Ovary (tissue), 9 donors: ENCODE measurements around the gene NOB1. TPM values are rescaled to one million over a fixed set of nuclear protein-coding genes. Genes with fewer than 3 reads are reported as not detected.

Experiments
- DNase-seq, 5 donors: peaks; one replicate each; pipeline ENCODE4 v3.0.0-alpha.2; 2019 to 2020
- H3K27ac ChIP-seq, 2 donors: fragments of 200-600 bp; one replicate each; pipeline versions ENCODE4 v1.5.1 to v1.8.0; 2019 to 2022
- H3K27me3 ChIP-seq: fragments of 200-600 bp; one replicate; pipeline ENCODE4 v1.8.0; 2022
- H3K36me3 ChIP-seq: fragments of 200-600 bp; sonication (generic); one replicate; pipeline ENCODE4 v1.5.1; 2019
- H3K4me1 ChIP-seq: one replicate; pipeline ENCODE4 v1.8.1; 2013; ENCODE audit warnings: mild to moderate bottlenecking, moderate library complexity; ENCODE audit not compliant: insufficient read depth
- H3K4me3 ChIP-seq: fragments of 200-600 bp; sonication (generic); one replicate; pipeline ENCODE4 v1.5.1; 2017
- H3K9me3 ChIP-seq, 2 donors: fragments of 200-600 bp in 1 of 2; sonication (generic) in 1 of 2; one replicate each; pipeline versions ENCODE4 v1.5.1 to v1.8.1; 2013 to 2019; ENCODE audit warnings: mild to moderate bottlenecking in 1 of 2, moderate library complexity in 1 of 2
- EP300 ChIP-seq: sonication (generic); formaldehyde crosslinking; IDR thresholded peaks from one replicate; pipeline ENCODE4 v1.6.1; 2017; ENCODE audit warnings: antibody characterized with exemption
- POLR2A ChIP-seq: fragments of 450-650 bp; IDR thresholded peaks from one replicate; pipeline ENCODE4 v1.6.1; 2017; ENCODE audit warnings: antibody characterized with exemption, mild to moderate bottlenecking, moderate library complexity
- WGBS, 3 donors: extraction: QIAGEN DNeasy Blood & Tissue Kit in 1 of 3; methylation state at CpG; one replicate each; pipeline versions ENCODE4 v1.1.5 to v1.1.7; 2013 to 2017; 5-methylcytosine and 5-hydroxymethylcytosine counted together
- intact Hi-C, 4 donors: fragments of 100-400 bp; cut with DNase I; formaldehyde crosslinking; loops; one replicate each; pipeline versions ENCODE4 v1.11.0 to v1.15.1; 2022 to 2023
- polyA plus RNA-seq, 2 donors: library from polyadenylated mRNA; stranded (reverse); fragments of 200-250 nt in 1 of 2; fragments of 350-450 nt in 1 of 2; fragmentation: Illumina TruSeq in 1 of 2; extraction: RNeasy Lipid Tissue Mini Kit (QIAGEN cat#74804) in 1 of 2; gene quantifications; one replicate each; pipeline ENCODE4 v1.2.3, GENCODE V29; 2013 to 2014
- small RNA-seq: library from RNA; depleted of rRNA; stranded (forward); fragments of <200 nt; gene quantifications from one replicate; pipeline ENCODE3, GENCODE V24; 2016
- total RNA-seq, 7 donors: library from RNA; depleted of rRNA in 2 of 7; stranded (reverse); fragments of >200 nt in 2 of 7; fragmentation: NEBNext Ultra II Directional in 3 of 7; extraction: Animal tissue kit (Norgen Biotek cat#: 25700) in 3 of 7; gene quantifications; one replicate each; pipeline versions ENCODE4 v1.1.0 to v1.2.4, GENCODE V29; 2016 to 2023
- TF ChIP-seq, protein P1 (sequence below), 3 donors: fragments of 450-650 bp in 2 of 3; fragments of 200-600 bp in 1 of 3; IDR thresholded peaks; one replicate each; pipeline versions ENCODE4 v1.5.1 to v1.8.0; 2016 to 2022; ENCODE audit warnings: antibody characterized with exemption in 3 of 3, mild to moderate bottlenecking in 1 of 3
- donor health status: DM: no; HTN: no; CAD: no; lungs with moderate emphysema.
- donor health status: DM: no; HTN: no; CAD: no.
- donor health status: Bipolar disorder and iron deficiency.
- donor health status: DM: yes; HTN: yes; CAD: no.
- donor health status: DM: no; HTN: no; CAD: no.
- donor health status: DM: yes; HTN: yes; CAD: no.

The NOB1 gene
- total and polyA plus RNA-seq, 9 donors: 38.2 to 86.6 (median 64.5) TPM

DNA sequence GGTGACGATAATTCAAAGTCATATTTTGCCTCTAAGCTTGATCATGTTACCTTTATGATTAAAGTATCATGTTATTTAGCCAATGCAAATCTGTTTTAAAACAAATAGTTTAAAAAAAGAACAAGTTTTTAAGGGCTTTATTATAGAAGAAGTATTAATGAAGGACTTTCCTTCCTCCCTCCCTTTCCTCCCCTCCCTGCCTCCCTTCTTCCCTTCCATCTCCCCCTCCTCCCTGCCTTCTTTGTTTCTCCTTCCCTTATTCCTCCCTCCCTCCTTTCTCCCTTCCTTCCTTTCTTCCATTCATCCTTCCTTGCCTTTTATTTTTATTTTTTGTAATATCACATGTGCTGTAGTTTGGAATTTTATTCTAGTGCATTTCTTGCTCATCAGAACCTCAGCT, 54.8 kb downstream of the NOB1 start:
- Histone ChIP-seq H3K4me1 (peaks cover 1% of the 10 kb centered on the region), H3K27me3 (no peaks in the 10 kb centered on the region), H3K9me3 (no peaks in the 10 kb centered on the region), H3K4me3 (no peak overlapping the region), H3K27ac (no peak overlapping the region), H3K36me3 (no peaks in the 10 kb centered on the region)
- TF ChIP-seq EP300 (no peak), POLR2A (no peak)
- TF ChIP-seq, protein P1, sequence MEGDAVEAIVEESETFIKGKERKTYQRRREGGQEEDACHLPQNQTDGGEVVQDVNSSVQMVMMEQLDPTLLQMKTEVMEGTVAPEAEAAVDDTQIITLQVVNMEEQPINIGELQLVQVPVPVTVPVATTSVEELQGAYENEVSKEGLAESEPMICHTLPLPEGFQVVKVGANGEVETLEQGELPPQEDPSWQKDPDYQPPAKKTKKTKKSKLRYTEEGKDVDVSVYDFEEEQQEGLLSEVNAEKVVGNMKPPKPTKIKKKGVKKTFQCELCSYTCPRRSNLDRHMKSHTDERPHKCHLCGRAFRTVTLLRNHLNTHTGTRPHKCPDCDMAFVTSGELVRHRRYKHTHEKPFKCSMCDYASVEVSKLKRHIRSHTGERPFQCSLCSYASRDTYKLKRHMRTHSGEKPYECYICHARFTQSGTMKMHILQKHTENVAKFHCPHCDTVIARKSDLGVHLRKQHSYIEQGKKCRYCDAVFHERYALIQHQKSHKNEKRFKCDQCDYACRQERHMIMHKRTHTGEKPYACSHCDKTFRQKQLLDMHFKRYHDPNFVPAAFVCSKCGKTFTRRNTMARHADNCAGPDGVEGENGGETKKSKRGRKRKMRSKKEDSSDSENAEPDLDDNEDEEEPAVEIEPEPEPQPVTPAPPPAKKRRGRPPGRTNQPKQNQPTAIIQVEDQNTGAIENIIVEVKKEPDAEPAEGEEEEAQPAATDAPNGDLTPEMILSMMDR (IDR thresholded peaks at IDR 0.05): no peak
- WGBS, 3 donors: 89 to 98% (median 97%) methylated on average over 1 of the region's 1 CpG
- DNase-seq: no peak
- intact Hi-C loops: loop anchor here in 1 of 4 donors (10.0 kb wide), 1 partner anchor 295 kb away; no protein-coding TSS in a partner anchor

DNA sequence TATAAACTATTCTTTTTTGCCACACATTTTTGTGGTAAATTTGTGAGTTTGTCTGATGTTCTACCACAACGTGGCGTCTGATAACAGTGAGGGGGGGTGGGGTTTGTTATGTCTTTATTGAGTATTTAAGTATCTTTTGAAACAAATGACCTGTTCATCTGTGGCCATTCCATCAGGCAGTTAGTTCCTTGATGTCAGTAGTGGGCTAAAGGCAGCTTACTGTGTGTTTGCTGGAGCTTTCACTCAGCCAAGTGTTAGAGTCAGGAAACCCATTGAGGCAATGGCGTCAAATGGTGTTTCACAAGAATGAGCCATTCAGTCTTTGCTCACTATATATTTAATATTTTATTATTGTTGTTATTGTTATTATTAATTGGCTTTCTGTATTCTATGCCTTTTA, 56.3 kb downstream of the NOB1 start:
- no peaks in the 10 kb centered on the region for H3K36me3 ChIP-seq
- no peak overlapping the region for H3K4me3 ChIP-seq
- H3K9me3 ChIP-seq: no peaks in the 10 kb centered on the region
- H3K4me1 ChIP-seq: peaks cover 1% of the 10 kb centered on the region
- no peak for DNase-seq
- H3K27ac ChIP-seq: no peak overlapping the region
- TF ChIP-seq POLR2A: no peak
- TF ChIP-seq, protein P1 (IDR thresholded peaks at IDR 0.05): no peak
- no peak for TF ChIP-seq EP300
- intact Hi-C loops: loop anchor here in 1 of 4 donors (10.0 kb wide), 1 partner anchor 294 kb away; no protein-coding TSS in a partner anchor
- WGBS, 3 donors: 78 to 86% (median 79%) methylated on average over 3 of the region's 3 CpGs
- H3K27me3 ChIP-seq: no peaks in the 10 kb centered on the region

DNA sequence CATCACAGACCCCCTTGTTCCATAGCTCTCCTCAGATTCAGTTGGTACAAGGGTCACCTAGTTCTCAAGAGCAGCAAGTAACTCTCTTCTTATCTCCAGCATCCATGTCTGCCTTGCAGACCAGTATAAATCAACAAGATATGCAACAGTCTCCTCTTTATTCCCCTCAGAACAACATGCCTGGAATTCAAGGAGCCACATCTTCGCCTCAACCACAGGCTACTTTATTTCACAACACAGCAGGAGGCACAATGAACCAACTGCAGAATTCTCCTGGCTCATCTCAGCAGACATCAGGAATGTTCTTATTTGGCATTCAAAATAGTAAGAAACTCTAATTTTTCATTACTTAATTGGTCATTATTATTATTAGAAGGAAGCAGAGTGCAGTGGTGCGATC, 60.8 kb downstream of the NOB1 start:
- intact Hi-C loops: loop anchor here in 1 of 4 donors (10.0 kb wide), 1 partner anchor 289 kb away; no protein-coding TSS in a partner anchor
- Histone ChIP-seq H3K27ac (no peak overlapping the region), H3K27me3 (no peaks in the 10 kb centered on the region), H3K4me3 (no peak overlapping the region), H3K4me1 (peaks cover 6% of the 10 kb centered on the region), H3K36me3 (no peaks in the 10 kb centered on the region), H3K9me3 (no peaks in the 10 kb centered on the region)
- WGBS, 3 donors: 93 to 100% (median 97%) methylated on average over 2 of the region's 2 CpGs
- no peak for DNase-seq
- TF ChIP-seq POLR2A (no peak), EP300 (no peak)
- TF ChIP-seq, protein P1 (IDR thresholded peaks at IDR 0.05): no peak

DNA sequence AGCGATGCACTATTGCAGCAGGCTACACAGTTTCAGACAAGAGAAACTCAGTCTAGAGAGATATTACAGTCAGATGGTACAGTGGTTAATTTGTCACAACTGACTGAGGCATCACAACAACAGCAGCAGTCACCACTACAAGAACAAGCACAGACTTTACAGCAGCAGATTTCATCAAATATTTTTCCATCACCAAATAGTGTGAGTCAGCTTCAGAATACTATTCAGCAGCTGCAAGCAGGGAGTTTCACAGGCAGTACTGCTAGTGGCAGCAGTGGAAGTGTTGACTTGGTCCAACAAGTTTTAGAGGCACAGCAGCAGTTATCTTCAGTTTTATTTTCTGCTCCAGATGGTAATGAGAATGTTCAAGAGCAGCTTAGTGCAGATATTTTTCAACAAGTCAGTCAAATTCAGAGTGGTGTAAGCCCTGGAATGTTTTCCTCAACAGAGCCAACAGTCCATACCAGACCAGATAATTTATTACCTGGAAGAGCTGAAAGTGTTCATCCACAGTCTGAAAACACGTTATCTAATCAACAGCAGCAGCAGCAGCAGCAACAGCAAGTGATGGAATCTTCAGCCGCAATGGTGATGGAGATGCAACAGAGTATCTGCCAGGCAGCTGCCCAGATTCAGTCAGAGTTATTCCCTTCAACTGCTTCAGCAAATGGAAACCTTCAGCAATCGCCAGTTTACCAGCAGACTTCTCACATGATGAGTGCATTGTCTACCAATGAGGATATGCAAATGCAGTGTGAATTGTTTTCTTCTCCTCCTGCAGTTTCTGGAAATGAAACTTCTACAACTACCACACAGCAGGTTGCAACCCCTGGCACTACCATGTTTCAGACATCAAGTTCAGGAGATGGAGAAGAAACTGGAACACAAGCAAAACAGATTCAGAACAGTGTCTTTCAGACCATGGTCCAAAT, 62.5 kb downstream of the NOB1 start:
- H3K36me3 ChIP-seq: no peaks in the 10 kb centered on the region
- no peak overlapping the region for H3K4me3 ChIP-seq
- no peak overlapping the region for H3K27ac ChIP-seq
- intact Hi-C loops: loop anchor here in 1 of 4 donors (10.0 kb wide), 1 partner anchor 287 kb away; no protein-coding TSS in a partner anchor
- 12 to 24% (median 16%) methylated on average over 4 of the region's 4 CpGs for WGBS, 3 donors
- H3K9me3 ChIP-seq: no peaks in the 10 kb centered on the region
- DNase-seq: no peak
- TF ChIP-seq POLR2A: no peak
- no peak for TF ChIP-seq EP300
- TF ChIP-seq, protein P1 (IDR thresholded peaks at IDR 0.05): no peak
- H3K4me1 ChIP-seq: peaks cover 5% of the 10 kb centered on the region
- H3K27me3 ChIP-seq: no peaks in the 10 kb centered on the region

Small RNA genes within 50 kb of the gene (small RNA-seq; reads per million reads assigned to genes)
- gene RF00091: not detected

Other genes with a start within 250 kb of the NOB1 start
- gene NFAT5, start 189.0 kb downstream of the NOB1 start, total RNA-seq: 10 to 100 TPM; 33.5 to 47.9 (median 38.1) TPM
- gene NFAT5, start 189.0 kb downstream of the NOB1 start, polyA plus RNA-seq: 10 to 100 TPM in 1 of 2 donors, 1 to 10 TPM in 1; 8.2 to 23.7 TPM
- gene NQO1, start 28.4 kb downstream of the NOB1 start, total RNA-seq: 10 to 100 TPM in 3 of 7 donors, 1 to 10 TPM in 4; 7.9 to 29.1 (median 9.9) TPM
- 10 to 100 TPM; 13.1 to 27.1 TPM for gene NQO1, start 28.4 kb downstream of the NOB1 start, polyA plus RNA-seq
- gene WWP2, start 7.4 kb upstream of the NOB1 start, total RNA-seq: 10 to 100 TPM; 25.4 to 49.4 (median 39.3) TPM
- gene WWP2, start 7.4 kb upstream of the NOB1 start, polyA plus RNA-seq: 10 to 100 TPM; 22.5 to 46.2 TPM
- gene CLEC18A, start 196.4 kb upstream of the NOB1 start, total RNA-seq: 1 to 10 TPM in 2 of 7 donors, under 1 TPM in 4, not detected in 1; 0.12 to 1.5 (median 0.39) TPM
- gene CLEC18A, start 196.4 kb upstream of the NOB1 start, polyA plus RNA-seq: under 1 TPM; 0.47 to 0.64 TPM